Vagina (tissue), 2 donors: ENCODE results near the gene KRT1. TPM values are rescaled to one million over a fixed set of nuclear protein-coding genes. Genes with fewer than 3 reads are reported as not detected.

Experiments used
- DNase-seq, 2 donors: peaks; one replicate each; pipeline ENCODE4 v3.0.0-alpha.2; 2017; ENCODE audit errors: extremely low spot score in 2 of 2
- H3K27ac ChIP-seq: fragments of 200-600 bp; sonication (generic); one replicate; pipeline ENCODE4 v1.5.1; 2019
- H3K27me3 ChIP-seq: fragments of 200-600 bp; sonication (generic); one replicate; pipeline ENCODE4 v1.5.1; 2019
- H3K36me3 ChIP-seq, 2 donors: fragments of 200-600 bp; sonication (generic); one replicate each; pipeline ENCODE4 v1.5.1; 2017 to 2019
- H3K4me1 ChIP-seq: fragments of 200-600 bp; sonication (generic); one replicate; pipeline ENCODE4 v1.5.1; 2019
- H3K4me3 ChIP-seq, 2 donors: fragments of 200-600 bp; sonication (generic); 1 replicate in 1 of 2; 2 replicates in 1 of 2; pipeline ENCODE4 v1.5.1; 2016 to 2019
- H3K9me3 ChIP-seq: fragments of 200-600 bp; sonication (generic); one replicate; pipeline ENCODE4 v1.5.1; 2019
- POLR2A ChIP-seq, 2 donors: fragments of 450-650 bp; IDR thresholded peaks; one replicate each; pipeline ENCODE4 v1.6.1; 2017; ENCODE audit warnings: antibody characterized with exemption in 2 of 2, mild to moderate bottlenecking in 2 of 2, moderate library complexity in 2 of 2
- POLR2AphosphoS5 ChIP-seq, 2 donors: sonication (generic); formaldehyde crosslinking; IDR thresholded peaks; one replicate each; pipeline ENCODE4 v1.9.0; 2017; ENCODE audit warnings: antibody characterized with exemption in 2 of 2, mild to moderate bottlenecking in 2 of 2, low read depth in 1 of 2; ENCODE audit not compliant: insufficient read depth in 1 of 2
- intact Hi-C: fragments of 100-400 bp; cut with DNase I; formaldehyde crosslinking; loops from one replicate; pipeline ENCODE4 v1.15.1; 2023
- total RNA-seq: library from RNA; depleted of rRNA; stranded (reverse); fragments of >200 nt; gene quantifications from one replicate; pipeline ENCODE4 v1.2.3, GENCODE V29; 2016
- TF ChIP-seq, protein P1 (sequence below), 3 experiments: fragments of 450-650 bp in 2 of 3; fragments of 200-600 bp in 1 of 3; sonication (generic) in 1 of 3; IDR thresholded peaks; one replicate each; pipeline ENCODE4 v1.5.1; 2017 to 2019; ENCODE audit warnings: antibody characterized with exemption in 3 of 3, mild to moderate bottlenecking in 2 of 3, moderate library complexity in 2 of 3

Gene KRT1
- total RNA-seq, 1 donor from 2014 or later, result 886 TPM

DNA sequence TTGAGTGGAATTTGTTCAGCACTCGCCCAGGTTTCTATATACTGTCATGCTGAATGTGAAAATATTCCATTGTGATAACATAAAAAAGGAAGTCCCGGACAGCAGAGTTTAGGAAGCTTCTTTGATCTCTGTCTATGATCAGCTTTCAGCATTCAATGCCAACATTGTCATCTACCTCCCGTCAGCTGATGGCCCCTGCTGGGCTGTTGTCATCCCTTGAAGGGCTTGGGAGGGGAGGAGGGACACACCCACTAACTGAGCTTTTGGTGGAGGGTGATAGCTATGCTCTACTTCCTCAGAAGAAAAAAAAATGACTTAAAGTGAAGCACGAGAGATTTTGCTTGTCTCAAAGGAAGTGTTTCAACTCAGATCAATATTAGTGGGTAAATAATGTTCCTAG is 27.8 kb upstream of the KRT1 start:
- H3K4me3 ChIP-seq, result no peak overlapping the region
- no peaks in the 10 kb centered on the region for H3K9me3 ChIP-seq
- H3K4me1 ChIP-seq, result no peaks in the 10 kb centered on the region
- H3K36me3 ChIP-seq, result no peaks in the 10 kb centered on the region
- no peak for TF ChIP-seq POLR2AphosphoS5 (IDR thresholded peaks at IDR 0.05; ENCODE audit: insufficient read depth in 1 of 2, low read depth in 1 of 2)
- TF ChIP-seq, protein P1, sequence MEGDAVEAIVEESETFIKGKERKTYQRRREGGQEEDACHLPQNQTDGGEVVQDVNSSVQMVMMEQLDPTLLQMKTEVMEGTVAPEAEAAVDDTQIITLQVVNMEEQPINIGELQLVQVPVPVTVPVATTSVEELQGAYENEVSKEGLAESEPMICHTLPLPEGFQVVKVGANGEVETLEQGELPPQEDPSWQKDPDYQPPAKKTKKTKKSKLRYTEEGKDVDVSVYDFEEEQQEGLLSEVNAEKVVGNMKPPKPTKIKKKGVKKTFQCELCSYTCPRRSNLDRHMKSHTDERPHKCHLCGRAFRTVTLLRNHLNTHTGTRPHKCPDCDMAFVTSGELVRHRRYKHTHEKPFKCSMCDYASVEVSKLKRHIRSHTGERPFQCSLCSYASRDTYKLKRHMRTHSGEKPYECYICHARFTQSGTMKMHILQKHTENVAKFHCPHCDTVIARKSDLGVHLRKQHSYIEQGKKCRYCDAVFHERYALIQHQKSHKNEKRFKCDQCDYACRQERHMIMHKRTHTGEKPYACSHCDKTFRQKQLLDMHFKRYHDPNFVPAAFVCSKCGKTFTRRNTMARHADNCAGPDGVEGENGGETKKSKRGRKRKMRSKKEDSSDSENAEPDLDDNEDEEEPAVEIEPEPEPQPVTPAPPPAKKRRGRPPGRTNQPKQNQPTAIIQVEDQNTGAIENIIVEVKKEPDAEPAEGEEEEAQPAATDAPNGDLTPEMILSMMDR (IDR thresholded peaks at IDR 0.05), result no peak
- TF ChIP-seq POLR2A (IDR thresholded peaks at IDR 0.05), result no peak
- H3K27ac ChIP-seq, result no peak overlapping the region
- H3K27me3 ChIP-seq, result no peaks in the 10 kb centered on the region
- DNase-seq, result no peak
- intact Hi-C loops, result no loop called here

DNA sequence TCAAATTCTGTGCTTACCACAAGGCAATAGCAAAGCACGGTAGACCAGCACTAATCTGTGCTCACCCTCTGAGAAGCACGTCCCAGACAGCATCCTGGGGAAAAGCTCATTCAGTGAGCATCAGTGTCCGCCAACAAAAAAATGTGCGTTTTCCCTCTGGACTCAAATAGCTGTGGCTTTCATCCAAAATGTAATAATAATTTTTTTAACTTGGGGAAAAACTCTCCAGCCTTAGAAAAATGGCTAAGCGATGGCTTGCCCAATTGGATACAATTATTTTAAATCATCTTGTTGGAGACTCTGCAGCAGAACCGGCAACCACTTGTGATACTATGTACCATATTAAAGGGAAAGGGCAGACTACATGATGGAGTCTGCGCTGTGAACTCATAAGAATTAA is 24.3 kb upstream of the KRT1 start:
- Histone ChIP-seq H3K9me3 (no peaks in the 10 kb centered on the region), H3K36me3 (no peaks in the 10 kb centered on the region), H3K4me1 (no peaks in the 10 kb centered on the region), H3K27ac (no peak overlapping the region), H3K4me3 (no peak overlapping the region), H3K27me3 (no peaks in the 10 kb centered on the region)
- TF ChIP-seq POLR2A (IDR thresholded peaks at IDR 0.05), result no peak
- DNase-seq, result no peak
- intact Hi-C loops, result no loop called here

DNA sequence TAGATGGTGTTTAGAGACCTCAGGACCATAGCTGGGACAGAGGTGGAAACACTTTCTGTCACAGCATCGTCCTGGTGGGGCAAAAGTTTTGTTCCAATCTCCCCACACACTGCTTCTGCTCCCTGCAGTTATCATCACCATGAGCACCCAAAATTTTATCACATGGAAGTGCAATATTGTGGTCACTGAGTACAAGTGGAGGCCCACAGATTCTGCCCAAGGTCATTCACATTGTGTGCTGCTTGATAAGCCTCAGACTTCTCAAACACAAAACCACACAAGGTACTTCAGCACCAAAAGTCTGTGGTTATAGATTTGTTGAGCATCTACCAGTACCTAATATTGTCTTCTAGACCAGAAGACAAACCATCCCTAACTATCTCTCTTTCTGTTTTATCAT is 23.7 kb upstream of the KRT1 start:
- TF ChIP-seq, protein P1 (IDR thresholded peaks at IDR 0.05), result no peak
- TF ChIP-seq POLR2AphosphoS5 (IDR thresholded peaks at IDR 0.05; ENCODE audit: insufficient read depth in 1 of 2, low read depth in 1 of 2) (no peak), POLR2A (IDR thresholded peaks at IDR 0.05) (no peak)
- H3K9me3 ChIP-seq, result no peaks in the 10 kb centered on the region
- intact Hi-C loops, result no loop called here
- no peaks in the 10 kb centered on the region for H3K27me3 ChIP-seq
- H3K4me3 ChIP-seq, result no peak overlapping the region
- no peaks in the 10 kb centered on the region for H3K36me3 ChIP-seq
- no peak for DNase-seq
- no peaks in the 10 kb centered on the region for H3K4me1 ChIP-seq
- H3K27ac ChIP-seq, result no peak overlapping the region

DNA sequence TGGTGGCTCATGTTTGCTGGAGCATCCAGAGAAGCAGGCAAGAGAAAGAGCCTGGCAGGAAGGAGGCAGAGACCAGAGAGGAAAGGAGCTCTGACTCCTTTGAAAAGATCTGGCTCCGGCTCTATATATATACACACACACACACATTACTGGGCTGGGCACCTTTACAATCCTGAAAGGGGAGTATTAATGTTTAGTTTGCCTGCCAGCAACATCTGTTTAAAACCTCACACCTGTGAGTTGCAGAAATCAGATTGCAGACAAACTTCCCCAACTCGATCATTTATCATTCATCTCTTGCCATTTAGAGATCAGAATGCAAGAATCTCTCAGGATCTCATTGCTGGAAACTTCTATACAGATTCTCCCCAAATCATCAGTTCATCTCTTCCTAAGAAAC is 23.2 kb upstream of the KRT1 start, which contains the start of gene KRT77:
KRT77 (minus strand) TSS at position 101 of the 400 bp plus-strand sequence; CDS start at position 11, 90 bp downstream.
- no peaks in the 10 kb centered on the region for H3K27me3 ChIP-seq
- TF ChIP-seq POLR2AphosphoS5 (IDR thresholded peaks at IDR 0.05; ENCODE audit: insufficient read depth in 1 of 2, low read depth in 1 of 2), result no peak
- no peak within 1 kb of the TSS for H3K4me3 ChIP-seq
- H3K9me3 ChIP-seq, result no peaks in the 10 kb centered on the region
- no peaks in the 10 kb centered on the region for H3K36me3 ChIP-seq
- no peaks in the 10 kb centered on the region for H3K4me1 ChIP-seq
- DNase-seq, result no peak
- intact Hi-C loops, result no loop called here
- no peak within 1 kb of the TSS for H3K27ac ChIP-seq

DNA sequence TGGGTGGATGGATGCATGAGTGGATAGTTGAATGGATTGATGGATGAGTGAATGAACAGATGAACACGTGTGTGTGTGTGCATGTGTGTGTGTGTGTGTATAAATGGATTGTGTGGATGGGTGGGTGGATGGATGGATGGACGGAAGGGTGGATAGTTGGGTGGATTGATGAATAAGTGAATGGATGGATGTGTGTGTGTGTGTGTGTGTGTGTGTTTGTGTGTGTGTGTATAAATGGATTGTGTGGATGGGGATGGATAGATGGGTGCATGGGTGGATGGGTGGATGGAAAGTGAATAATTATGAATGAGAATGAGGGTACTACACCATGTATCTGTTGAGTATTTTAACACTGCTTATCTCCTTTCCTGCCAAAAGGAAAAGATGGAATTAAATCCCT is 22.1 kb upstream of the KRT1 start:
- TF ChIP-seq, protein P1 (IDR thresholded peaks at IDR 0.05), result no peak
- TF ChIP-seq POLR2AphosphoS5 (IDR thresholded peaks at IDR 0.05; ENCODE audit: insufficient read depth in 1 of 2, low read depth in 1 of 2) (no peak), POLR2A (IDR thresholded peaks at IDR 0.05) (no peak)
- Histone ChIP-seq H3K27ac (no peak overlapping the region), H3K9me3 (no peaks in the 10 kb centered on the region), H3K36me3 (no peaks in the 10 kb centered on the region), H3K4me3 (no peak overlapping the region), H3K4me1 (no peaks in the 10 kb centered on the region), H3K27me3 (no peaks in the 10 kb centered on the region)
- intact Hi-C loops, result no loop called here
- DNase-seq, result no peak

DNA sequence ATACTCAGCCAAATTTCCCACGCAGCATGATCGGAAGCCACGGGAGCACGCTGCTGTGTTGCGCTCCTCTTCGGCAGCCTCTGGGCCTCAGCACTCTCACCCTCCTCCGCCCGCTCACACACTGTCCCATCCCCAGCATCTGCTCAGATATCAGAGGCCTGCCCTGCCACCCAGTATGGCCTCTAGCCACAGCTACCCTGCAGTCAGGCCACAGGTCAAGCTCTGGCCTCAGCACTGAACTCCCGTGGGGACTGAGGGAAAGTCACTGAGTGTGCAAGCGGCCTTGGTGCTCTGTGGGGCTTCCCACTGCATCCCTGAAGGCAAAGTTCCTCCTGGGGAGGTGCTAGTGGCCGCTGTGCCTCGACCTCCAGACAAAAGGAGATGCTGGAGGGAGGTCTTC is 21.1 kb upstream of the KRT1 start:
- no peaks in the 10 kb centered on the region for H3K4me1 ChIP-seq
- intact Hi-C loops, result no loop called here
- no peak overlapping the region for H3K4me3 ChIP-seq
- no peaks in the 10 kb centered on the region for H3K9me3 ChIP-seq
- no peak overlapping the region for H3K27ac ChIP-seq
- no peak for DNase-seq
- no peaks in the 10 kb centered on the region for H3K27me3 ChIP-seq
- H3K36me3 ChIP-seq, result no peaks in the 10 kb centered on the region
- no peak for TF ChIP-seq POLR2AphosphoS5 (IDR thresholded peaks at IDR 0.05; ENCODE audit: insufficient read depth in 1 of 2, low read depth in 1 of 2)
- no peak for TF ChIP-seq POLR2A (IDR thresholded peaks at IDR 0.05)
- TF ChIP-seq, protein P1 (IDR thresholded peaks at IDR 0.05), result no peak
